COLO668 (cell line): Measurements from ENCODE around the gene RANBP2.

ENCODE experiments used
- DNase-seq: peaks from one replicate; lab custom pipeline; 2025; ENCODE audit not compliant: unreplicated experiment; lab: John Stamatoyannopoulos, UW

The RANBP2 gene

DNA sequence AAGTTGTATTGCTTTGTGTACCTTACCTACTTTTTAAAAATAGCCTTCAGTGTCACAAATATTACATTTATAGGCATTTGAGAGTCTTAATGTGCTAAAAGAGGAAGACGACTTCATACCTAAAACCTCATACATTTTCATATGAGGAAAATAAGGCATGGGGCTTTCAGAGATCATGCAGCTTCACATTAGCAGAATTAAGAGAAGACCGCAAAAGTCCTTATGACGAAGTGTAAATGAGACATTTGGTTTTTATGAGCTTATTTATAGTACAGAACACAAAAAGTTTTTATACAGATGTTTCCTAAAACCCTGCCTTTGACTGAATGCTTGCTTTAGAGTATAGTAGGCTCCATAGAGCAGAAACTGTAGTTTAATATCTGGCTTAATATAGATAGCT lies 57.2 kb downstream of the RANBP2 start:
- DNase-seq = no peak

DNA sequence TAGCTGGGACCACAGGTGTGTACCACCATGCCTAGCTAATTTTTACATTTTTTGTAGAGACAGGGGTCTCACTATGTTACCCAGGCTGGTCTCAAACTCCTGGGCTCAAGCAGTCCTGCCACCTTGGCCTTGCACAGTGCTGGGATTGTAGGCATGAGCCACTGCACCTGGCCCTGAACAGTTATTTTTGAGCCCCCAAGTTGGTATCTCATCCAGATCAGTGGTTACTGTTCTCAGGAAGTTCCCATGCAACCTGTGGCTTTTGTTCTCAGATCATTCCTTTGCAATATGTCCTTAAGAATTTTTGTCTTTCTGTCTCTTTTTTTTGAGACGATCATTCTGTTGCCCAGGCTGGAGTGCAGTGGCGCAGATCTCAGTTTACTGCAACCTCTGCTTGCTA lies 59.6 kb downstream of the RANBP2 start:
- DNase-seq = no peak

- no peak for DNase-seq
Observed at GRCh38 chr2:108786008-108786353, 66.7 kb downstream of the RANBP2 start.

- DNase-seq = peak; percentile 95
Observed at GRCh38 chr2:108786354-108787215, 67.3 kb downstream of the RANBP2 start, which contains the start of gene CCDC138. Gene CCDC138 (plus strand): TSS chr2:108786771. CDS start chr2:108786823, 52 bp downstream.

- no peak for DNase-seq
Observed at GRCh38 chr2:108787216-108787541, 67.9 kb downstream of the RANBP2 start.

DNA sequence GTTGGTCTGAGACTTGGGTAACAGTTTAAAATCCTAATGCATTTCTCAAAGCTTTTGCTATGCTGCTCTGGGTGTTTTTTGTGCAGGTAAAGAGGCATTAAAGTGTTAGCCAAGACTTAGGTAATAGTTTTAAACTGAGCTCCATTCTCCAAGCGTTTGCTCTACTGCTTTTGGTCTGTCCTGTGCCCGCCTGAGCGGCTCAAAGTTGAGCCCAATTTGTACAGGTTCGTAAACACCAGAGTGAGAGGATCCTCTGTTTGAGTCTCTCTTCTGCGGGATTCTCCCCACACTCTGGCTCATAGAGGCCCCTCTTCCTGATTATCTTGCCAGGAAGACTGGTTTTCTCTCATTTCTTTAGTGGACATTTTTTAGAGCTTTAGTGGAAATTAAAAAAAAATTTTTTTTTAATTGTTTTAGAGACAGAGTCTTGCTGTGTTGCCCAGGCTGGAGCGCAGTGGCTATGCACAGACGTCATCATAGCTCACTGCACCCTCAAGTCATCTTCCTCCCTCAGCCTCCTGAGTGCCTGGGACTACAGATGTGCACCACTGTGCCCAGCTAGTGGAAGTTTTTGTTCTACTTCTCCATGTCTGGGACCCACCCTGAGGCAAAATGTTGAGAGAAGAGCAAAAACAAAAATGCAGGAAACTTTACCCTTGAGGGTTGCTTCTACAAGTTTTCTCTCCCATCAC lies 83.9 kb downstream of the RANBP2 start:
- no peak for DNase-seq

GRCh38 chr2:108805032-108805431 lies 85.8 kb downstream of the RANBP2 start:
- DNase-seq = no peak

DNA sequence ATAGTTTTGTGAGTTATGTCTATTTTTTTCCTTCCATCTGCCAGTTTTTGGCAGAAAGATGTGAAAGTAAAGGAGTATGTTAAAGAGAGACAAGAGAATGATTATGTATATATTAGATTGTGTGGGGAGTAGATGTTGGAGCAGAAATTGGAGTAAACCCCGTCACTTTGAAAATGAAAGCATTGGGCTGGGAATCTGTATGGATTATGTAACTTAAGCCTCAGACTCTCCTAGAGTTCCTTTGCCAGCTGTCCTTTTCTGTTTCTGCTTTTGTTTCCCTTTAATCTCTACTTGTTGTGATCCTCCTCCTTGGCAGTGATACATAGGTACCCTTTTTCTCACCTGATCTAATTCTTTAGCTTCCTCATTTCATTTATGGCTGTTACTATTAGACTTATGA lies 86.5 kb downstream of the RANBP2 start:
- DNase-seq = no peak

DNA sequence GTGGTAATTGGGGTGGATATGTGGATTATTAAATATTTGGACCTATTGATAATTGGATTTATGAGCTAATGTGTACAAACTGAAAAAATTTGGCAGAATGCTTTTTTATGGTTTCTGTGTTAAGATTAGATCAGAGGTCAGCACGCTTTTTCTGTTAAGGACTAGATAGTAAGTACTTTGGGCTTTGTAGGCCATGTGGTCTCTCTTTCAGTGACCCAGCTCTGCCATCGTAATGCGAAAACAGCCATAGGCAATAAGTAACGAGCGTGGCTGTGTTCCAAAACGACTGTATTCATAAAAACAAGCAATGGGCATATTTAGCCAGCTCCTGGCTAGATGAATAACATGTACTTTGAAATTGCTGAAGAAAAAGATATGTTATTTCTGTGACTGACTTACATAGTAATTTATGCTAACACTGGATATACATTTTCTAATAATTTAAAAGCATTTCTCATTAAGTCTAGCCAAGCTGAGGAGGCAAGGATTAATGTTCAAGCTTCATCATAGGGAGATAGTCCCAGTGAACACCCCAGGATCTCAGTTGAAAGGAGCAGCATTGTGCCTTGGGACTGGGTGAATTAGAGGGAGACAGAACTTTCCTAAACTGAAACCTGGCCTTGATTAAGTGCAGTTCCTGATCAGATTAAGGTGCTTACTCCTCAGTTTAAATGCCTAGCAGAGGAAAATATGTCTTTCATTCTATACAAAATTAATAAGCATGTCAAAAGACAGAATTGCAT lies 87.3 kb downstream of the RANBP2 start:
- no peak for DNase-seq

DNA sequence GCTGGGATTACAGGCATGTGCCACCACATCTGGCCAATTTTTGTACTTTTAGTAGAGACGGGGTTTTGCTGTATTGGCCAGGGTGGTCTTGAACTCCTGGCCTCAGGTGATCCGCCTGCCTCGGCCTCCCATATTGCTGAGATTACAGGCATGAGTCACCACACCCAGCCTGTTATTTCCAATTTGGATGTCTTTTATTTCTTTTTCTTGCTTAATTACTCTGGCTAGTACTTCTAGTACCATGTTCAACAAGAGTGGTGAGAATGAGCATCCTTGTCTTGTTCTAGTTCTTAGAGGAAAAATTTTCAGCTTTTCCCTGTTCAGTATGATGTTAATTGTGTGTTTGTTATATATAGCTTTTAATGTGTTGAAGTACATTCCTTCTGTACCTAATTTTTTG lies 90.7 kb downstream of the RANBP2 start:
- no peak for DNase-seq

- no peak for DNase-seq
Observed at GRCh38 chr2:108810993-108811957, 92.0 kb downstream of the RANBP2 start.

- no peak for DNase-seq
Observed at GRCh38 chr2:108813732-108814131, 94.5 kb downstream of the RANBP2 start.

DNA sequence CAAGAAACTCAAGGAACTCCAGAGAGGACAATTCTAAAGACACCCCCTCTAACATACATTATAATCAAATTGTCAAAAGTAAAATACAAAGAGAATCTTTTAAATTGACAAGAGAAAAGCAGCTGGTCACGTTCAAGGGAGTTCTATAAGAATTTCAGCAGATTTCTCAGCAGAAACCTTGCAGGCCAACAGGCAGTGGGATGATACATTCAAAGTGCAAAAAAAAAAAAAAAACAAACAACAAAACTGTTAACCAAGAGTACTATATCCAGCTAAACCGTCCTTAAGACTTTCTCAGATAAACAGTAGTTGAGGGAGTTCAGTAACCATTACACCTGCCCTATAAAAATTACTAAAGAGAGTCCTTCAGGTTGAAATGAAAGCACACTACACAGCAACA lies 101.2 kb downstream of the RANBP2 start:
- no peak for DNase-seq

DNA sequence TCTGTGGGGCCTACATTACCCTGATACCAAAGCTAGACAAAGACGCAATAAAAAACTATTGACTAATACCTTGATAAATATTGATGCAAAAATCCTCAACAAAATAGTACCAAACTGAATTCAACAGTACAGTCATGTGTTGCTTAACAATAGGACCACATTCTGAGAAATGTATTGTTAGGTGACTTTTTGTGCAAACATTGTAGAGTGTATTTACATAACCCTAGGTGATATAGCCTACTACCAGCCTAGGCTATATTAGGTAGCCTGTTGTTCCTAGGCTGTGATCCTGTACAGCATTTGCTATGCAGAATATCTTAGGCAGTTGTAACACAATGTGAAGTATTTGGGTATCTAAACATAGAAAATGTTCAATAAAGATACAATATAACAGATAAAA lies 104.0 kb downstream of the RANBP2 start:
- DNase-seq = no peak

- DNase-seq = no peak
Observed at GRCh38 chr2:108824316-108825070, 105.2 kb downstream of the RANBP2 start.

- DNase-seq = no peak
Observed at GRCh38 chr2:108825254-108825653, 106.0 kb downstream of the RANBP2 start.

DNA sequence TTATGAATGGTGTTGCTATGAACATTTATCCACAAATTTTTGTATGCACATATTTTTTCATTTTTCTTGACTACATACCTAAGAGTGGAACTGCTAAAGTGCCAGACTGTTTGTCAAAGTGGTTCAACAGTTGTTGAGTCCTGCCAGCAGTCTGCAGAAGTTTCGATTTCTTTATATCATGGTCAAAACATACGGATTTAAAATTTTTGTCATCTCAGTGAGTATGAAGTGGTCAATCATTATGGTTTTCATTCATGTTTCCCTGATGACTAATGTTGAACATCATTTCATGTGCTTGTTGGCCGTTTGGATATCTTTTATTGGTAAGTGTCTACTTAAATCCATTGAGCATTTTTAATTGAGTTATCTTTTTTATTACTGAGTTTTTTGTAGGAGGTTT lies 106.5 kb downstream of the RANBP2 start:
- DNase-seq = no peak

DNA sequence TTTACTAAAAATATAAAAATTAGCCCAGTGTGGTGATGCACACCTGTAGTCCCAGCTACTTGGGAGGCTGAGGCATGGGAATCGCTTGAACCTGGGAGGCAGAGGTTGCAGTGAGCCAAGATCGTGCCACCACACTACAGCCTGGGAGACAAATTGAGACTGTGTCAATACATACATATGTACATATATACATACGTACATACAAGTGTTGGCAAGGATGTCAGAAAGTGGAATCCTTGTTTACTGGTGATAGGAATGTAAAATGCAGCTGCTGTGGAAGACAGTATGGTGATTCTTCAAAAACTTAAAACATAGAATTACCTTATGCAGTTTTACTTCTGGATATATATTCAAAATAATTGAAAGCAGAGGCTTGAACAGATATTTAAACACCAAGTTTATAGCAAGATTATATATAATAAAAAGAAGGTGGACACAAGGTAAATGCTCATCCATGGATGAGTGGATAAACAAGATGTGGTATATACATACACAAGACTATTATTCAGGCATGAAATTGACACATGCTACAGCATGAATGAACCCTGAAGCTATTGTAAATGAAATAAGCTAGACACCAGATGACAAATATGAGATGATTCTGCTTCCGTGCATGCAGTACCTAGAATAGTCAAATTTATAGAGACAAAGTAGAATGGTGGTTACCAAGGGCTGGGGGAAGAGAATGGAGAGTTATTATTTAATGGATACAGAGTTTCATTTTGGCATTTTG lies 110.5 kb downstream of the RANBP2 start:
- DNase-seq = no peak

DNA sequence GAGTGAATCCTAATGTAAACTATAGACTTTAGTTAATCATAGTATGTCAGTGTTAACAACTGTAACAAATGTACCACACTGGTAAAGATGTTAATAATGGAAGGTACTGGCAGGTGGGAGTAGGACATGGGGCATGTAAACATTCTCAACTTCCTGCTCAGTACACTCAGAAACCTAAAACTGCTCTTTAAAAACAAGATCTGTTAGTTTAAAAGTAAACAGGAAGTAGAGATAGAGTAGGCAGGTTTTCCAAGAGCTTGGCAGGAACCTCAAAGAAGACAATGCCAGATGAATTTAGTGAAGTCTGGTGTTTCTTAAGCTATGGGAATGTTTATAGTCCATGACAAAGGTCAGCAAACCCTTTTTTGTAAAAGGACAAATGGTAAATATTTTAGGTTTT lies 113.9 kb downstream of the RANBP2 start:
- no peak for DNase-seq
